Measurements from ENCODE around the gene GCN1. TPM values are rescaled to one million over a fixed set of nuclear protein-coding genes. Genes with fewer than 3 reads are reported as not detected.
"Not testable (repeated sequence)": the region's sequence is repeated elsewhere in the genome, so short reads cannot be mapped to it uniquely, and the experiment has no call there.

The GCN1 gene
- total and polyA plus RNA-seq, 7 experiments from 2014 or later, result 20.3 to 142 (median 122) TPM

DNA sequence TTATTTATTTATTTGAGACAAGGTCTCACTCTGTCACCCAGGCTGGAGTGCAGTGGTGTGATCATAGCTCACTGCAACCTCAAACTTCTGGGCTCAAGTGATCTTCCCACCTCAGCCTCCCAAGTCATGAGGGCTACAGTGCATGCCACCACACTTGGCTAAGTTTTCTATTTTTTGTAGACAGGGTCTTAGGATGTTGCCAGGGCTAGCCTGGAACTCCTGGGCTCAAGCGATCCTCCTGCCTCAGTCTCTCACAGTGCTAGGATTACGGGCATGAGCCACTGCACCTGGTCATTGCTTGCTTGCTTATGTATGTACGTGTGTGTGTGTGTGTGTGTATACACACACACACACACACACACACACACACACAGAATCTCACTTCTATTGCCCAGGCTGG, 42.3 kb upstream of the GCN1 start:
- H3K27me3 Mint-ChIP-seq; H3K27ac ChIP-seq (ENCODE audit: low read depth, low read length); H3K9me3 ChIP-seq (ENCODE audit: control insufficient read depth in 2 of 3, low read length in 3 of 3); H3K9me3 Mint-ChIP-seq; H3K36me3 Mint-ChIP-seq; H3K4me3 ChIP-seq (ENCODE audit: low read length); ATAC-seq; DNase-seq; H3K4me3 Mint-ChIP-seq; H3K36me3 ChIP-seq (ENCODE audit: control insufficient read depth in 2 of 3, insufficient read depth in 3 of 3, low read length in 3 of 3); H3K27me3 ChIP-seq (ENCODE audit: control insufficient read depth in 2 of 2, insufficient read depth in 2 of 2, low read length in 2 of 2): not testable (repeated sequence)
- peaks cover 55 to 73% of the 10 kb centered on the region in 2 donors for H3K4me1 ChIP-seq (ENCODE audit: control insufficient read depth in 2 of 2, insufficient read depth in 2 of 2, low read length in 2 of 2)
- ChIA-PET CTCF (interaction anchor here (0.7 to 6.8 kb wide), 7 partner anchors 9 to 49 kb away, joined by 4 to 65 read pairs (median 9); partner anchors contain the start of gene PXN), POLR2A (interaction anchor here (0.6 to 7.5 kb wide), 8 partner anchors 8 to 55 kb away, joined by 3 to 103 read pairs (median 11); partner anchors contain the start of genes PXN, RNU4-2 and RPLP0)
- Mint-ChIP-seq H3K27ac (peak overlapping the region in 5 of 9 donors; percentile 5 to 94 (median 59)), H3K4me1 (peaks cover 66 to 94% (median 82%) of the 10 kb centered on the region in 7 donors)
- intact Hi-C loops (cut with micrococcal nuclease), result loop anchor here in 1 of 2 donors (1.0 kb wide), 1 partner anchor 28 kb away; the partner anchor contains the start of gene PXN

DNA sequence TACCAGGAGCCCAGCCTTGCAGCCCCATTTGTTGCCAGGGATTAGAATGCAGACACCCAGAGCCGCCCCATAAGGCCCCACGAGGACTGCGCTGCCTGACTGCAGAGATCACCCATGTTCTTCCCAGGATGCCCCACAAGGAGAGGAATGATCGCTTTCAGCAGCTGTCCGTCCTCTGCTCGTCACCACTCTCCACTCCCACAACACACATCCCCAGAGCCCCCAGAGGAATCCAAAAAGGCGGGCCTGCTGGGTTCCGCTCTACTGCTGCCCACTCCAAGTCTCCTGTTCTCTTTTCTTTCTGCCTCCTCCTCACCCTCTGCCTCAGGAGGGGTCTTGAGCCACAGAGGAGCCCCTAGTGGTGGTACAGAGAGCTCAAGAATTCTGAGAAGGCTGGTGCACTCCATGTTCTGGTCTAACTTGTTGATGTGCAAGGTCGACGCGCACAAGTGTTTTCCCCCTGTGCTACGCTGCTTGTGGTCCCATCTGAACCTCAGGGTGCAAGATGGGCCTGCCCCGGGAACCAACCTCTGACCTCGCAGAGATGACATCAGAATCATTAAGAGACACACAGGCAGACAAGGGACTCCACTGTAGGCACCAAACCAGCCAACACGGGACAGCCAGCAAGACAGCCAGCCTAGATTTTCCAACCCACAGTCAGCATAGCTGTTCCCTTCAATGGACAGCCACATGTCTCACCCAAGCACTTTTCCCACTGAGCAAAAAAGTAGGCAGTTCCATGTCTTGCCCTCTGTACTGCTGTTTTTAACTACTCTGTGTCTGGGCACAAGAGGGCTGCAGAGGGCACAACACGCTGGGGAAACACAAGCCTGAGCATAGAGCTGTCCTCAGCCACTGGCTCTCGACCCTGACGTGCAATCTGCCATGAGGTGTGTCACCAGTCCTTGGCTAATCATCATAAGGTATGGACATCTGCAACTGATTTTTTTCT, 41.1 kb upstream of the GCN1 start:
- Mint-ChIP-seq H3K27me3 (no peaks in the 10 kb centered on the region), H3K9me3 (no peaks in the 10 kb centered on the region), H3K36me3 (peaks cover 0 to 5% (median 0%) of the 10 kb centered on the region in 5 donors), H3K4me3 (peak overlapping the region; percentile 12 to 75 (median 36)), H3K4me1 (peaks cover 65 to 94% (median 82%) of the 10 kb centered on the region in 7 donors), H3K27ac (peak overlapping the region; percentile 57 to 94 (median 91))
- ChIA-PET CTCF (interaction anchor here (0.6 to 6.8 kb wide), 7 partner anchors 10 to 32 kb away, joined by 3 to 65 read pairs (median 4); partner anchors contain the start of gene PXN), POLR2A (interaction anchor here (0.5 to 7.5 kb wide), 9 partner anchors 7 to 195 kb away, joined by 3 to 103 read pairs (median 10); partner anchors contain the start of genes PXN, RNU4-2 and RPLP0)
- no peaks in the 10 kb centered on the region for H3K36me3 ChIP-seq (ENCODE audit: control insufficient read depth in 2 of 3, insufficient read depth in 3 of 3, low read length in 3 of 3)
- DNase-seq (peak in 3 of 9 donors; percentile 29 to 39 (median 32)), ATAC-seq (peak; percentile 36)
- no peaks in the 10 kb centered on the region for H3K9me3 ChIP-seq (ENCODE audit: control insufficient read depth in 2 of 3, low read length in 3 of 3)
- intact Hi-C loops (cut with micrococcal nuclease), result loop anchor here in 1 of 2 donors (1.0 kb wide), 1 partner anchor 30 kb away; the partner anchor contains the start of gene PXN
- H3K4me1 ChIP-seq (ENCODE audit: control insufficient read depth in 2 of 2, insufficient read depth in 2 of 2, low read length in 2 of 2), result peaks cover 55 to 73% of the 10 kb centered on the region in 2 donors
- no peaks in the 10 kb centered on the region for H3K27me3 ChIP-seq (ENCODE audit: control insufficient read depth in 2 of 2, insufficient read depth in 2 of 2, low read length in 2 of 2)
- H3K27ac ChIP-seq (ENCODE audit: low read depth, low read length), result peak overlapping the region; percentile 47
- no peak overlapping the region for H3K4me3 ChIP-seq (ENCODE audit: low read length)

DNA sequence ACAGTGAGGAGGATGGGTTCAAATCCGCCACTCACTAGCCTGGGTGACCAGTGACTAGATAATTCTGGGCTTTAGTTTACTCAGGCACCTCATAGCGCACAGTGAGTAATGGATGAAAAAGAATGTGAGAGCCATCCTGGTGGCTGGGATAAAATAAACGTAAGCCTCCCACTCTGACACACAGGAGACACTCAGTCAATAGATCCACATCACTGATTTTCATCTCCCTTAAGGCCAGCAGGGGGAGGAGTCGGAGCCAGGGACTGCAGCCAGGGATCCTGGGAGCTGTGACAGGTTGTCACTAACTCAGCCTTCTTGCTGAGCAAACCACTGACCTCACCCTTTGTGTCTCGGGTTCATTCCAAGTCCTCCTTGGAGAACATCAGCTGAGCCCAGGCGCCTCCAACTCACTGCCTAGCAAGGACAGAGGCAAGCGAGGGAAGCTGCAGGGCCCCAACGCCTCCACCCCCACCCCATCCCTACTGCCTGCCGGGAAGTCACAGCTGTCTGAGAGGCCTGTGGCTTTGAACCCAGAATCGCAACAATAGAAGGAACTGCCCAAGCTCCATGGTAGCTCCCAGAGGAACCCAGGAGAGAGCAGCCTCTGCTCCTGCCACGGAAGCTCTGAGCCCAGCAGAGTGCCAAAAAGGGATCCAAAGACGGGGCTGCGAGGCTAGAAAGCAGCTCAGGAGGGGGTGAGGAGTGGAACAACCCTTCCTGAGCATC, 40.3 kb upstream of the GCN1 start:
- peak overlapping the region; percentile 4 to 98 (median 92) for H3K27ac Mint-ChIP-seq
- H3K27ac ChIP-seq (ENCODE audit: low read depth, low read length), result peak overlapping the region; percentile 41
- no peaks in the 10 kb centered on the region for H3K27me3 ChIP-seq (ENCODE audit: control insufficient read depth in 2 of 2, insufficient read depth in 2 of 2, low read length in 2 of 2)
- H3K36me3 Mint-ChIP-seq, result peaks cover 0 to 5% (median 0%) of the 10 kb centered on the region in 5 donors
- no peaks in the 10 kb centered on the region for H3K27me3 Mint-ChIP-seq
- H3K36me3 ChIP-seq (ENCODE audit: control insufficient read depth in 2 of 3, insufficient read depth in 3 of 3, low read length in 3 of 3), result no peaks in the 10 kb centered on the region
- H3K4me3 Mint-ChIP-seq, result peak overlapping the region in 2 of 10 donors; percentile 37 to 65
- ATAC-seq (peak; percentile 7), DNase-seq (no peak)
- POLR2A ChIA-PET, result interaction anchor here (0.7 to 7.5 kb wide), 7 partner anchors 8 to 1392 kb away, joined by 3 to 103 read pairs (median 10); partner anchors contain the start of genes PXN and RPLP0
- intact Hi-C loops (cut with micrococcal nuclease), result no loop called here
- H3K9me3 Mint-ChIP-seq, result no peaks in the 10 kb centered on the region
- no peak overlapping the region for H3K4me3 ChIP-seq (ENCODE audit: low read length)
- no peaks in the 10 kb centered on the region for H3K9me3 ChIP-seq (ENCODE audit: control insufficient read depth in 2 of 3, low read length in 3 of 3)
- CTCF ChIA-PET, result interaction anchor here (0.8 to 6.8 kb wide), 5 partner anchors 9 to 33 kb away, joined by 3 to 65 read pairs (median 7); partner anchors contain the start of gene PXN
- peaks cover 56 to 94% (median 82%) of the 10 kb centered on the region in 7 donors for H3K4me1 Mint-ChIP-seq
- H3K4me1 ChIP-seq (ENCODE audit: control insufficient read depth in 2 of 2, insufficient read depth in 2 of 2, low read length in 2 of 2), result peaks cover 57 to 73% of the 10 kb centered on the region in 2 donors

DNA sequence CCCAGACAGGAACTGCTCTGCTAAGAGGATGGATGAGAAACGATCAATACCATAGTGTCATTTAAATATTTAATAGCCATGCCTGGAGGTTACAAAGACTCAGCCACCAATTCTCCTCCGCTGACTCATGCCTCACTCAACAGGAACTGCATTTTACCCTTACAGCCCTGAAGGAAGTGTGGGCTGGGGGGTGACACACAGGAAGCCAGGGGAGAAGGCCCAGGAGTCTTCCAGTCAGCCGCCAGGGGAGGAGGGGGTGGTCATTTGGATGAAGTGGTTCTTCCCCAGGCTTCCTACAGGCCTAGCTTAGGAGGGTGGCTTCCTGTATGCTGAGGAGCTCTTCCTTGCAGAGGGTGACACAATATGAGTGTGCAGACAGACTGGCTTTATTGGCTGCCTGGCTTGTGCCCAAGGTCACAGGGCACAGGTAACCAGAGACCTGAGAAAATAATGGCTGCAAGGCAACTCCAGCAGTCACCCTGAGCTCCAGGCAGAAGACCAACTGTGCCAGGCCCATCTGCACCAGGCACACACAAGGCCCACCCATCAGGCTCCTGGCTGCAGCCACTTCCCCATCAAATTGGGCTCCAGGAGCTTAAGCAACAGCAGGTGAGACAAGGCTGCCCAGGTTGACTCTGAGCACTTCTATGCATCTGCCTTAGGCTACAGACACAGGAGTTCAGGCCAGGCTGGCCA, 36.9 kb upstream of the GCN1 start:
- ATAC-seq (peak; percentile 71), DNase-seq (peak in 8 of 9 donors; percentile 42 to 75 (median 49))
- Histone ChIP-seq H3K36me3 (ENCODE audit: control insufficient read depth in 2 of 3, insufficient read depth in 3 of 3, low read length in 3 of 3) (peaks cover 0 to 6% (median 5%) of the 10 kb centered on the region in 3 experiments), H3K4me3 (ENCODE audit: low read length) (peak overlapping the region; percentile 27), H3K27ac (ENCODE audit: low read depth, low read length) (peak overlapping the region; percentile 61), H3K4me1 (ENCODE audit: control insufficient read depth in 2 of 2, insufficient read depth in 2 of 2, low read length in 2 of 2) (peaks cover 61 to 77% of the 10 kb centered on the region in 2 donors), H3K9me3 (ENCODE audit: control insufficient read depth in 2 of 3, low read length in 3 of 3) (no peaks in the 10 kb centered on the region), H3K27me3 (ENCODE audit: control insufficient read depth in 2 of 2, insufficient read depth in 2 of 2, low read length in 2 of 2) (no peaks in the 10 kb centered on the region)
- H3K9me3 Mint-ChIP-seq, result no peaks in the 10 kb centered on the region
- ChIA-PET CTCF (interaction anchor here (0.6 to 8.9 kb wide), 11 partner anchors 9 to 955 kb away, joined by 3 to 286 read pairs (median 3); partner anchors contain the start of genes PXN, RPLP0 and SIRT4), POLR2A (interaction anchor here (1.0 to 9.6 kb wide), 7 partner anchors 9 to 71 kb away, joined by 3 to 215 read pairs (median 62); partner anchors contain the start of genes PXN, RNU4-1, RNU4-2 and RPLP0)
- peaks cover 68 to 98% (median 90%) of the 10 kb centered on the region in 7 donors for H3K4me1 Mint-ChIP-seq
- H3K27me3 Mint-ChIP-seq, result no peaks in the 10 kb centered on the region
- H3K27ac Mint-ChIP-seq, result peak overlapping the region; percentile 87 to 98 (median 94)
- peaks cover 0 to 5% (median 0%) of the 10 kb centered on the region in 5 donors for H3K36me3 Mint-ChIP-seq
- intact Hi-C loops (cut with micrococcal nuclease), result loop anchor here in 1 of 2 donors (1.0 kb wide), 1 partner anchor 21 kb away; no protein-coding TSS in a partner anchor
- peak overlapping the region; percentile 69 to 89 (median 80) for H3K4me3 Mint-ChIP-seq

DNA sequence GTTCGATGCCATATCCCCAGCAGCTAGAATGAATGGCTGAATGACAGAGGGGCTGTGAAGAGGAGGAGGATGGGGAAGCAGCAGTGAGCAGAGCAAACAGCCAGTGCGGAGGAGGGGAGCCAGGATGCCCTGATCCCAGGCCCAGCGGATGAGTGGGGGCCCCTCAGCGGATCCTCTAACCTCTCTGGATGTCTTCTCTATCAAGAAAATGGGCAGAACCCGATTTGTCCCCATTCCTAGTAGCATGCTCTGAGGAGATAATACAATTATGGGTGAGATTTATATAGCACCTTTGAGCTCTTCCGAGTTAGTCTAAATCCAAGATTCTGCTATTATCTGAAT, 36.4 kb upstream of the GCN1 start:
- ATAC-seq (no peak), DNase-seq (no peak)
- H3K27me3 ChIP-seq (ENCODE audit: control insufficient read depth in 2 of 2, insufficient read depth in 2 of 2, low read length in 2 of 2), result no peaks in the 10 kb centered on the region
- H3K9me3 Mint-ChIP-seq, result no peaks in the 10 kb centered on the region
- H3K27me3 Mint-ChIP-seq, result no peaks in the 10 kb centered on the region
- ChIA-PET CTCF (interaction anchor here (0.6 to 8.9 kb wide), 7 partner anchors 10 to 42 kb away, joined by 3 to 286 read pairs (median 4); partner anchors contain the start of genes PXN and RPLP0), POLR2A (interaction anchor here (0.5 to 9.6 kb wide), 8 partner anchors 9 to 71 kb away, joined by 3 to 215 read pairs (median 33); partner anchors contain the start of genes PXN, RNU4-1, RNU4-2 and RPLP0)
- peak overlapping the region; percentile 87 to 98 (median 94) for H3K27ac Mint-ChIP-seq
- peaks cover 0 to 3% (median 0%) of the 10 kb centered on the region in 5 donors for H3K36me3 Mint-ChIP-seq
- H3K36me3 ChIP-seq (ENCODE audit: control insufficient read depth in 2 of 3, insufficient read depth in 3 of 3, low read length in 3 of 3), result peaks cover 0 to 11% (median 10%) of the 10 kb centered on the region in 3 experiments
- H3K4me1 Mint-ChIP-seq, result peaks cover 67 to 99% (median 92%) of the 10 kb centered on the region in 7 donors
- H3K9me3 ChIP-seq (ENCODE audit: control insufficient read depth in 2 of 3, low read length in 3 of 3), result no peaks in the 10 kb centered on the region
- peak overlapping the region; percentile 61 for H3K27ac ChIP-seq (ENCODE audit: low read depth, low read length)
- H3K4me1 ChIP-seq (ENCODE audit: control insufficient read depth in 2 of 2, insufficient read depth in 2 of 2, low read length in 2 of 2), result peaks cover 62 to 77% of the 10 kb centered on the region in 2 donors
- H3K4me3 ChIP-seq (ENCODE audit: low read length), result peak overlapping the region; percentile 27
- intact Hi-C loops (cut with micrococcal nuclease), result loop anchor here in 1 of 2 donors (1.0 kb wide), 1 partner anchor 21 kb away; no protein-coding TSS in a partner anchor
- peak overlapping the region; percentile 69 to 89 (median 80) for H3K4me3 Mint-ChIP-seq
